Measurements from ENCODE around the gene PNMA1. TPM values are rescaled to one million over a fixed set of nuclear protein-coding genes. Genes with fewer than 3 reads are reported as not detected.

PNMA1 gene
- total RNA-seq, 4 donors from 2014 or later, result 4.4 to 11.6 (median 7.0) TPM

DNA sequence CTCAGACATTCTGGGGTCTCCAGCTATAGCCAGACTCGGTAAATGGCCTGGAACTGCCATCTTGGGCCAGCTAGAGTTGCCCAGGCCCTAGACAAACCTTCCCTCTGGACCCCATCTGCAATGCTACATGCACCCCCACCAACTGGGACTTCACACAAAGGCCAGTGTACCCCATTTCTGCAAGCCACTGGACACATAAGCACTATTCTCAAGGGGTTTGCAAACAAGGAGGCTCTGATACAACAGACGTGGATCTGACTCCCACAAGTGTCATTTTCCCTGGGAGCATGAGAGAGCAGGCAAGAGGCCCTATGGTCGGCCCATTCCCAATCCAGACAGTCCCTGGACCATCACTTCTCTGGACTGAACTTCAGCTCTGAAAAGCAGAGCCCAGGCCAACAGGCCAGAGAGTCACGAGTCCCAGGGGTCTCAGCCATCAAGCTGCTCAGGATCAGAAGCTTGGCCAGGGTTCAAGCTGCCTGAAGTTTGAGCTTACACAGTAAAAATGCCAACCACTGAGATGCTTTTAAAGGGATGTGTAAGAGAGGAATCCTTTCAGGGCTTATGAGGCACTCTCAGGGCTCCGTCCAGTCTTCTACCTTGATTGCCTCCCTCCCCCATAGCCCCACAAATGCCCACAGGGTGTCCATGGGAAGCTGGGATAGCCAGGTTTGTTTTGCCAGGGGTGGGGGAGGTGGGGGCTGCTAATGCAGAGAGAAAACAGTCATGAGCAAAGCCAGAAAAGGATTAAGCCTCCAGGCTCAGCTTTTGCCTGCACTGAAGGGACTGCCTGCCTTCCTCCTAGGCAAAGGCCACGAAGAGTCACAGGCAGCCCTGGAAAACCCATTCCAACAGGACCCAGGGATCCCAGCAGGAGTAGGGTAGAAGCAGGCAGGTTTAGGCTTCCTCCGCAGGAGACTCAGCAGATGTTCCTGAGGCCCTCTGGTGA lies 31.7 kb upstream of the PNMA1 start:
- no peak overlapping the region for H3K4me3 ChIP-seq

DNA sequence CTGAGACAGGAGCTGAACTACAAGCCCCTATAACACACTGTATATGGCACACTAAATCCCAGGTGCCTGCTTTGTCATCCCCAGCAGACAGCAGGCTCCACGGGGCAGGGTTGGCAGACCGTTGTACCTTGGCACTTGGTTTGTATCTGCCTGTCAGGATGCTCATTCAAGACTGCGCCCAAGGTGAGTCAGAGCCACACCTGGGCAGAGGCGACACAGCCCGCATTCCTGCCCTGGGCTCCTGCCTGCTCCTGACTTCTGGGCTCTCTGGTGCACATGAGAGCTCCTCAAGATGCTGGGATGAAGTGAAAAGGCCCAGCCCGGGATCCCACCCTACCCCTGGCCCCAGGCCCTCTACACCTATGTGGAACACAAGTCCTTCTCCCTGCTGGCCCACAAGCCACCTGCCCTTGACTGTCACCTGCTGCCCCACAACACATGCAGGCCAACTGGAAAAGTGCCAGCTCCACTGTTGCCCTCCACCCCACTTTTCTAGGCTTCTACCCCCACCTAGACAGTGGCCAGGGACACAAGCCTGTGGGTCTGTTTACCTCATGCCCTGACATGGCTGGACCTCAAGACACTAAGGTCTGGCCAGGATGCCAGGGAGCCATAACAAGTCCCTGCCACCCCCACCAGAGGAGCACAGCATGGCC lies 30.8 kb upstream of the PNMA1 start:
- H3K9me3 ChIP-seq, result no peaks in the 10 kb centered on the region
- H3K36me3 ChIP-seq, result peaks cover 0 to 2% (median 0%) of the 10 kb centered on the region in 3 donors
- peak in 2 of 3 donors; percentile 90 to 93 for DNase-seq
- peak overlapping the region in 1 of 4 donors; percentile 7 for H3K4me3 ChIP-seq
- peak overlapping the region; percentile 78 to 95 (median 88) for H3K27ac ChIP-seq
- peak; percentile 43 to 75 for TF ChIP-seq POLR2A (IDR thresholded peaks at IDR 0.05)
- no peak for TF ChIP-seq CTCF (IDR thresholded peaks at IDR 0.05)
- no peaks in the 10 kb centered on the region for H3K27me3 ChIP-seq
- H3K4me1 ChIP-seq, result peaks cover 60 to 99% (median 80%) of the 10 kb centered on the region in 4 donors

More for the DNA sequence above, 31.7 kb upstream of the PNMA1 start:
- H3K27ac ChIP-seq, result peak overlapping the region; percentile 78 to 95 (median 88)
- H3K36me3 ChIP-seq, result no peaks in the 10 kb centered on the region
- no peak for DNase-seq
- H3K9me3 ChIP-seq, result no peaks in the 10 kb centered on the region
- H3K4me1 ChIP-seq, result peaks cover 61 to 99% (median 82%) of the 10 kb centered on the region in 4 donors
- TF ChIP-seq POLR2A (IDR thresholded peaks at IDR 0.05) (no peak), CTCF (IDR thresholded peaks at IDR 0.05) (no peak)
- no peaks in the 10 kb centered on the region for H3K27me3 ChIP-seq

DNA sequence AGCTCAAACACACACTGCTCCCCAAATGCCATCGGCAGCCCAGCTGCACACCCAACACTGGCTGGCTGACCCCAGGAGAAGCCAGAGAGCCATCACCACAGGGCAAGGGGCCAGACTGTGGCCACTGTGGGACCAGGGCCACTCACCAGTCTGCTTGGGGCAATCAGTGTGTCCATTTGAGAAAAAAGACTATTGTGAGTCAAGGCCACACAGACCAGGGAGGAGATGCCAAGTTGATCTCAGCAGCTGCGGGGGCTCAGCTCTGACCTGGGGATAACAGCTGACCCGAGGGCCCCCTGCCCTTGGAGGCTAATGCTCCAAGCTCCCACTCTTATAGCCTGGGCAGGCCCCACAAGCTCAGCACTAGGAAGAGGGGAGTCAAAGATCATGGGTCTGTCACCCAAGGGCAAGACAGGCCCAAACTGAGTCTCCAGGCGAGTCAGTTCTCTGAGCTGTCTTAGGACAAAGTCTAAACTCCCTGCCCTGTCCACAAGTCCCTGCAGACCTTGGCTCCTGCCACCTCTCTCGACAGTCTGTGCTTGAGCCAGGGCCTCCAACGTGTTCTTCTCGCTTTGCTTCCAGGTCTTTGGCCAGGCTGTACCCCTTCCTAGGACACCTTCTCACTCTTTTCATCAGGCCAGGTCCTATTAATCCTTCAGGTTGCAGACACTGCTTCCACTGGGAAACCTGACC lies 30.1 kb upstream of the PNMA1 start:
- H3K4me3 ChIP-seq, result peak overlapping the region in 1 of 4 donors; percentile 7
- H3K9me3 ChIP-seq, result no peaks in the 10 kb centered on the region
- TF ChIP-seq POLR2A (IDR thresholded peaks at IDR 0.05) (no peak), CTCF (IDR thresholded peaks at IDR 0.05) (no peak)
- H3K4me1 ChIP-seq, result peaks cover 64 to 99% (median 78%) of the 10 kb centered on the region in 4 donors
- H3K27me3 ChIP-seq, result no peaks in the 10 kb centered on the region
- DNase-seq, result peak in 2 of 3 donors; percentile 80 to 81
- peaks cover 0 to 9% (median 0%) of the 10 kb centered on the region in 3 donors for H3K36me3 ChIP-seq
- H3K27ac ChIP-seq, result peak overlapping the region; percentile 78 to 95 (median 88)

DNA sequence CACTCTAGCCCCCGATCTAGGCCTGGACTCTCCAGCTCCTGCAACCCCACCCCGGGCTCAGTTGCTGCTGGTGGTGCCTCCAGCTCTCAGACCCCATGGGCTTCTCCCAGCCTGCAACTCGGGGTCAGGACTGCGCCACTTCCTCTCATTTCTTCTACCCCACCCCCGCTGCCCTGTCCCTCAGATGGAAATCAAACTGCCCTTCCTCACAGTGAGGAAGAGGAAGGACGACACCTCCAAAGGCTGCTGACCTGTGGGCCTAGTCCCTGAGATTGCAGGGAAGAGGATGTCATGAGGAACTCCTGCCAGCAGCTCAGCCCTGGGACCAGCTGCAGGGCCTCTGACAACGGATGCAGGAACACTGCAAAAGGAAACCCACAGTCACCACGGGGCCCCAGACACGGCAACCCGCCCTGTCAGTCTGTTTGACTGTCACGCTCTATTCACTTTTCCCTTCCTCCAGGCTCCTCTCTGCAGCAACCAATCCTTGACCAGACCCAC lies 29.3 kb upstream of the PNMA1 start:
- Histone ChIP-seq H3K4me3 (peak overlapping the region in 1 of 4 donors; percentile 14), H3K4me1 (peaks cover 64 to 99% (median 75%) of the 10 kb centered on the region in 4 donors), H3K9me3 (no peaks in the 10 kb centered on the region), H3K27me3 (no peaks in the 10 kb centered on the region), H3K27ac (peak overlapping the region; percentile 78 to 95 (median 88)), H3K36me3 (peaks cover 0 to 17% (median 0%) of the 10 kb centered on the region in 3 donors)
- TF ChIP-seq POLR2A (IDR thresholded peaks at IDR 0.05), result no peak
- TF ChIP-seq CTCF (IDR thresholded peaks at IDR 0.05), result no peak
- peak; percentile 67 to 89 (median 85) for DNase-seq

All from Peyer's patch (tissue), 4 donors.